ENCODE measurements around the gene ARHGEF35.
"Not testable (repeated sequence)": the region's sequence is repeated elsewhere in the genome, so short reads cannot be mapped to it uniquely, and the experiment has no call there.

The ARHGEF35 gene

DNA sequence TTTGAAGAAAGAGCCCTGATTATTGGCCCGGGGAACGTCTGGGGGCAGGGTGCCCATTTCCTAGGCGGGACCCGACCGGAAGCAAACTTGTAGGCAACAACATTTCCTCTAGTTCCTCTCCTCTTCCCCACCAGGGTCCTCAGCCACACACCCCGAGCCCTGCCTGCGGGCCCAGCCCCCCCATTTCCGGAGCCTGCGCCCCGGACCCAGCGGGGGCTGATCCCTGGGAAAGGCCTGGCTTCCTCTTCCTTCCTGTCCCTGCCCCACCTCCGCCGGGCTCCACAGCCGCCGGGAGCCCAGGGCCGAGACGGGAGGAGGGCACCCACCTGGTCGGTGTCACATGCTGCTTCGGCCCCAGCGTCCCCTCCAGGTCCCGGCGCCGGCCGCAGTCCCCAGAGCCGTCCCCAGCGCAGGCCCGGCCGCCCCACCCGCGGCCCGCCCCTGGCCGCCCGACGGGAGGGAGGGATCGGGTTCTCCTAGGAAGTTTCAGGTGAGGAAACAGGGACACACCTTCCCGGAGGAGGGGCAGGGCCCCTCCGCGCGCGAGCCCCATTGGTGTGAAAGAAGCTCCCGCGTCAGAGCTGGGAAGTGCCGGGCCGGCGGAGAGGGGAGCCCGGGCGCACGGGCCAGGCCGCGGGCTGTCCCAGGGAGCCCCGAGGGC is at the start of gene ARHGEF35:
ARHGEF35 (minus strand) TSS at position 622 of the 661 bp plus-strand sequence. CDS start 7,450 bp downstream, outside the sequence.
- not testable (repeated sequence) for DNase-seq (ENCODE audit: low read depth); H3K4me3 ChIP-seq (replicated peaks; ENCODE audit: low read depth, low read length)

DNA sequence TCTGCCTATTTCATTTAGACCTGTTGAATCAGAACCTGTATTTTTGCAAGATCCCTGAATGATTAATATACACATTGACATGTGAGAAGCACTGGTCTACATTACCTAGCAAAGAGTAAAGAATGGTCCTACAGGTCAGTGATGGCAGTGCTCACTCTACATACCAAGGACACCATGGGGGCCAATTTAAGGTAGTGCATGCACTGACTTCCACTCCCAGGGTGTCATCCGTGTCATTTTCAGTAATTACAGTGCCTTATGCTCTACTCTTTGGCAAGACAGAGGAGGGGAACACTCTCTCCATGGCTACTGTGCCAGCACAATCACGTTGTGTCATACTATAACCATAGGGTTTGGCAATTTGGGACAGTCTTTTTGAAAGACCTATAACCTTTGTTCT is 49.7 kb upstream of the ARHGEF35 start:
- not testable (repeated sequence) for H3K4me3 ChIP-seq (replicated peaks; ENCODE audit: low read depth, low read length); DNase-seq (ENCODE audit: low read depth)

DNA sequence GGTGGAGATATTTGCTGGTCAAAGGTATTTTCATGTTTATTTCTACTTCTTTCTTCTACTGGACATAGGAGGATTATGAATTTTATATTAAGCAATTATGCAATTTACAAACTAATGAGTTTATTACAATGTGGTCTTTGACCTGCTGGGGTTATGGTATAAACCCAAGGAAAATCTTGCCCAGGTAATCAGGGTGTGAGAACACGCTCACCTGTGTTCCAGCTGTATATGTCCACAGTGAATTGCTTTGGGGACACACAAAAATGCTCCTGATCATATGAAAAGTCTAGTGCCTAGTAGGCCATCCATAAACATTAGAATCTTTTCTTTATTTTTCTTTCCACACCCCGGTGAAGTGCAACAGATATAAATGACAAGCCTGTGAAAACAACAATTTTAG is 43.7 kb upstream of the ARHGEF35 start, which contains the start of gene OR2A42:
OR2A42 (minus strand) TSS at position 241 of the 400 bp plus-strand sequence. CDS start 6,762 bp downstream, outside the sequence.
- not testable (repeated sequence) for H3K4me3 ChIP-seq (replicated peaks; ENCODE audit: low read depth, low read length); DNase-seq (ENCODE audit: low read depth)

DNA sequence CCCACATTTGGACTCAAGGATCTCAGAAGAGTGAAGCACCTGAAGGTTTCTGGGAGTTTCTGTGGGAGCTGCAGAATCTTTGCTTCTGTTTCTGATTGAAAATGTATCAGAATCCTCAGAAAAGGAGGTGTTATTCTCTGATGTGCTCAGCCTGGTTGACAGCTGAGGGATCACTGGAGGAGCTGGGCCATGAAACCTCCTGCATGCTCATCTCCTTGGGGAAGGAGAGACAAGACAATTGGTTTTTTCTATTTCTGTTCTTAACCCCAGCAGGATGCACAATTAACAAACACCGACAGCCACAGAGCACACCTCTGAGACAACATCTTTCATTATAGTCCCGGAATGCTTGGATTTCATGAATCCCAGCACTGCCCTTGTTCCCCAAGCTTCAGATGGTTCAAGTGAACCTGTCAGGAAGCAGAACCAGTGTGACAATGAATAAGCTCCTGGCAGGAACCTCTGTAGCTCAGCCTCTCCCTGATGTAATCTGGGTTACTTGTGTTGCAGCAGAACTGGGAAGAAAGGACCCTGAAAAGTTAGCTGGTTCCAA is 43.0 kb upstream of the ARHGEF35 start:
- DNase-seq (ENCODE audit: low read depth); H3K4me3 ChIP-seq (replicated peaks; ENCODE audit: low read depth, low read length): not testable (repeated sequence)

GRCh38 chr7:144233039-144233438 is 37.4 kb upstream of the ARHGEF35 start:
- DNase-seq (ENCODE audit: low read depth); H3K4me3 ChIP-seq (replicated peaks; ENCODE audit: low read depth, low read length): not testable (repeated sequence)

DNA sequence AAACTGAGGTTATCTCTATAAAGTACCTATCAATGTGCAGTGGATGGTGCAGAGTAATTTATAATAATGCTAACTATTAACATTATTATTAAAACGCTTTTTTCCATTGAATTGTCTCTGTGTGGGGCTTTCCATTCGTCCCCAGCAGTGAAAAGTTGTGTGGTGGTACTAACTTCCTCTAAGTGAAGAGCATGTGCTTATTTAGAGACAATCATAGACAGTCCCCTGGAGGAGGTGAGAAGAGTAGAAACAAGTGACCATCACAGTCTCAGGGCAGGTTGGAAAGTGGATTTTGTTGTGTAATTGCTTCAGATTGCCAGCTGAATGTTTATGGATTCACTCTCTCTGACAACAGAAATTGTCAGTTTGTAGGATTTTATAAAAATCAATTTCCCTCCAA is 35.4 kb upstream of the ARHGEF35 start:
- H3K4me3 ChIP-seq (replicated peaks; ENCODE audit: low read depth, low read length); DNase-seq (ENCODE audit: low read depth): not testable (repeated sequence)

GRCh38 chr7:144228810-144229209 is 33.2 kb upstream of the ARHGEF35 start:
- not testable (repeated sequence) for DNase-seq (ENCODE audit: low read depth); H3K4me3 ChIP-seq (replicated peaks; ENCODE audit: low read depth, low read length)

DNA sequence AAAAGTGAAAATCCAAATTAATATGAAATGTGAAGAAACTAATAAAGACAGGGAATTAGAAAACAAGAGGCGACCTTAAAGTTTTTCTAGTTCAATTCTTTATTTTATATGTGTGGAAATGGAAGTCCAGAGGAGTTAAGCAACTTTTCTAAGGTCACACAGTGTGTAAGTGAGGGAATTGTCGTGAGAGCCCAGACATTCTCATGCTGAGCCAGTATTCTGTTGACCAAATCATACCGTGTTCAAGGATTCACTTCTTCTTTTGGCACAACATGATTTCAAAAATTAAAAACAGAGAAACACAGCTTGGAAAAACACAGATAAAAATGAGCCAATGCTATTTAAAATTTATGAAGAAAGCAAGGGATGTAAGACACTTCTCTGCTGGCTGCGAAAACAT is 31.2 kb upstream of the ARHGEF35 start:
- not testable (repeated sequence) for DNase-seq (ENCODE audit: low read depth); H3K4me3 ChIP-seq (replicated peaks; ENCODE audit: low read depth, low read length)

- DNase-seq (ENCODE audit: low read depth); H3K4me3 ChIP-seq (replicated peaks; ENCODE audit: low read depth, low read length): not testable (repeated sequence)
These were observed 28.0 kb upstream of the ARHGEF35 start for GRCh38 chr7:144223675-144224074.

DNA sequence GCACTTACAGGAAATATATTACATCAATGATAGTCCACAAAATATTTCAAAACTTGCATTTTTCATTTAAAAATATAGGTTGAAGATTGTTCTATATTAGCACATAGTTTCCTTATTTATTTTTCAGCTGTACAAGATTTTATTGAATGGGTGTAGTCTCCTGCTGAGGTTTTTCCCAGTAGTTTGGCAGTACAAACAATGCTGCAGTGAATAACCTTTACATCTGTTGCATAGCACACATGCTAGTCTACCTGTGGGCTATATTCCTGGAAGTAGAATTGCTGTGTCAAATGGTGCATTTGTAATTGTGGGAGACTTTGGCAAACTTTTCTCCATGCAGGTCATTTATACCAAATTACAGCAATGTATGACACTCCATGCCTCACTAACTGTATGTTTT is 24.9 kb upstream of the ARHGEF35 start:
- H3K4me3 ChIP-seq (replicated peaks; ENCODE audit: low read depth, low read length); DNase-seq (ENCODE audit: low read depth): not testable (repeated sequence)

GRCh38 chr7:144219149-144219548 is 23.5 kb upstream of the ARHGEF35 start:
- DNase-seq (ENCODE audit: low read depth); H3K4me3 ChIP-seq (replicated peaks; ENCODE audit: low read depth, low read length): not testable (repeated sequence)

DNA sequence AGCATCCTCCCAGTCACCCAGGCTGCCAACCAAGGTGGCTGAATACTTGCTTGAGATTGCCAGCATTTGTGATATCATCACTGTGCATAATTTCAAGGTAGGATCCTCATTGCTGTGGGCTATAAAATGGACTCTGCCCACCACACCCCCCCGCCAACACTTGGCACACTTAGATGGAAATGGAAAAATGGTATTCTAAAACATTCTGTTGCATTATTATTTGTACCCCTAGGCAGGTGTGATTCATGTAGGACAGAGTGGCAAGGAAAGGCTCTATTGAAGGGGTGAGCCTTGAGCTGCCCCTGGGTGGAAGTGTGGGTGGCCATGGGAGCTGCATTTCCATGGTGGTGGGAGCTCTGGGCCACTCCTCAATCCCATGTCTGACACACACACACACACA is 22.9 kb upstream of the ARHGEF35 start:
- DNase-seq (ENCODE audit: low read depth); H3K4me3 ChIP-seq (replicated peaks; ENCODE audit: low read depth, low read length): not testable (repeated sequence)

GRCh38 chr7:144217200-144217599 is 21.6 kb upstream of the ARHGEF35 start:
- not testable (repeated sequence) for DNase-seq (ENCODE audit: low read depth); H3K4me3 ChIP-seq (replicated peaks; ENCODE audit: low read depth, low read length)

DNA sequence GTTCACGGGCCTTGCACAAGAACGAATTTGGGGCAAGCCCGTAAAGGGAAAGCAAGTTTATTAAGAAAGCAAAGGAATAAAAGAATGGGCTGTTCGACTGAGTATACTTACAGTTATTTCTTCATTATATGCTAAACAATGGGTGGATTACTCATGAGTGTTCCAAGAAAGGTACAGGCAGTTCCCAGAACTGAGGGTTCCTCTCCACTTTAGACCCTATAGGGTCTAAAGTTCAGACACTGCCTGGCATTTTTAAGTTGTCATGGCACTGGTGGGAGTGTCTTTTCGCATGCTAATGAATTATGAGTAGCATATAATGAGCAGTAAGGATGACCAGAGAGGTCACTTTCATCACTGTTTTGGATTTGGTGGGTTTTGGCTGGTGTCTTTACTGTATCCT is 9.7 kb upstream of the ARHGEF35 start:
- not testable (repeated sequence) for DNase-seq (ENCODE audit: low read depth); H3K4me3 ChIP-seq (replicated peaks; ENCODE audit: low read depth, low read length)

DNA sequence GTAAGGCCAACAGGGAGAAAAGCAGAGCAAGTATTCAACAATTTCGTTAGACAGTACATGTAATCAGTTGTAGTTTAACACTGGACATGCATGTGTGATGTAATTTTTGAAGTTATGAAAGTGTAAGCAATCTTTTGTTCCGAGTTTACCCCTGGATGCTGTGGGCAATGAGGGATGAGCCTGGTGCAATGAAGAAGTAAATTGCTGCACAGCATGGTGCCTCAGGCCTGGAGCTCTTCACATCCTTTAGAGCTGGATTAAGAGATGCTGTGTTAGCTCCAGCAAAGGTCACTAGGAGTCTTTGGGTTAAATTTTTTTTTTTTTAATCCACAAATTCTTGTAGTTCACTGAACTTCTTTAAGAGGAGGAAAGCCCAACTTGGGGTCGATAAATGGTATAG is 7.5 kb upstream of the ARHGEF35 start:
- DNase-seq (ENCODE audit: low read depth); H3K4me3 ChIP-seq (replicated peaks; ENCODE audit: low read depth, low read length): not testable (repeated sequence)

DNA sequence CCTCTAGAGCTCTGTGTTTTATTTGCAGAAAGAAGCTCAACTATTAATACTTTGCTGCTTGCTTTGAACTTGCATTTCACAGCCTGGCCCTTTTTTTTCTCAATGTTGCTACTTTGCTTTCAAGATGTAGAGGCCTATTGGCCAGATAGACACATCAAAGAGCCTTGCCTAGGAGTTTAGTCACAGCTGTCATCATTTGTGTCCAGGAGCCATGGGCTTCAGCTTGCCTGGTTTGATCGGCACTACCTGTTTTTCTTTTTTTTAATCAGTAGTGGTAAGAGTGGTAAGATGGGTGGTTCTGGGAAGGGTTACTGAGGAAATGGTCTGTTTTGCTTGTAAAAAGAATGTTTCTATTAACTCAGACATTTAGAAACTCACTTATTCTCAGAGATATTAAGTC is 6.3 kb upstream of the ARHGEF35 start:
- DNase-seq (ENCODE audit: low read depth); H3K4me3 ChIP-seq (replicated peaks; ENCODE audit: low read depth, low read length): not testable (repeated sequence)

DNA sequence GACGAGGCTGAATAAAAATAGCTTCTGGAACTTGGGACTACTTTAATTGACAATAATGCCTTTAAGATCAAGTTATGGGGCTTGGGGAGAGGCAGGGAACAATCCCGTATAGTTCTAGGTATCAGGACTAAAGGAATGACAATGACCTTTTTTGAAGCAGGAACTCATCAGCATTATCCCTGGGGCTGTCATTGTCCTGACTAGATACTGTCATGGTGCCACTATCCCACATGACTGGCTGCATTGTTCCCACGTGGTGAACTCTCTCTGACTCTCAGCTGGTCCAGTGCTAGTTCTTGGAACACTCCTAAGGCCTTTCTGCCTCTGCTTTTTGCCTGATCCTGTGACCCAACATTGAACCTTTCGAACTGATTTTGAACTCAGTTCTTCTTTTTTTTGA is 3.3 kb upstream of the ARHGEF35 start:
- not testable (repeated sequence) for H3K4me3 ChIP-seq (replicated peaks; ENCODE audit: low read depth, low read length); DNase-seq (ENCODE audit: low read depth)

- not testable (repeated sequence) for DNase-seq (ENCODE audit: low read depth); H3K4me3 ChIP-seq (replicated peaks; ENCODE audit: low read depth, low read length)
These were observed 1.2 kb downstream of the ARHGEF35 start for GRCh38 chr7:144194453-144194852.

DNA sequence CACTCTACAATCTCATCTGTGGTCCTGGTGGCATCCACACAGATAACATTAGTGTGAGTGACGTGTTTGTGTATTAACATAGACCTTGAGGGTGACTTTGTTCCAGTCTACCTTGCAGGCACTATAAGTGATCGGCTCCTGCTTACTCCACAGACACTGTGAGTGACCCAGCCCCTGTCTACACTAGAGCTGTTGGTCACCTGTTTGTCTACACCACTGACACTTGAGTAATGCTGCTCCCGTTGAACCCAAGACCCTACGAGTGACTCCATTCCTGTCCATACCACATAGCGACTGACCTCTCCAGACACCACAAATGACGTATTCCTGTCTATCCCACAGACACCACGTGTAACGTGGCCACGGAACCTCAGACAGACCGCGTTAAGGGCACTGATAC is 1.9 kb downstream of the ARHGEF35 start:
- DNase-seq (ENCODE audit: low read depth); H3K4me3 ChIP-seq (replicated peaks; ENCODE audit: low read depth, low read length): not testable (repeated sequence)

DNA sequence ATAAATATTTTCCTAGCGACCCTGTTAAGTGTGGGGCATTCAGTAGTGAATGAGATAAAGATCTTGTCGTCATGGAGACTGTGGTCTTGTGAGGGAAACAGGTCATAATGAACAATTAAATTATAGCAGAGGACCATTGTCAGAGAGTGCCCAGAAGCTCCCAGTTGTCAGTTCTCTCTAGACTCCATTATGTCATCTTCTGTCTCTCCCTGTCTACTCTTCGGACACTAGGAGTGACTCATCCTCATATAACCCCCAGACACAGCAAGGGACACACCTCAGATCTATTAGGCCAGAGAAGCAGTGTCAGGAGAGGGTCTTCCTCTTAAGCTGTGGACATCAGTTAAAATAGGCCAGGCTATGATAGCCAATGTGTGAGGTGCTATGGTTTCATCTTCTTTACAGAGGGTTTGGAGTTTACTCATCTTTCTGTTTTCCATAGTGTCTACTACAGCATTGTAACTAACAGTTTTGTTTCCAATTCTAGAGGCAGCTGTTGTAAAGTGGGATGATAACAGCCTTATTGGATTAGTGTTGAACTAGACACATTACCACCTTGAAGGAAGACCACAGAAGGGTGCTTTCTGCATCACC is 7.0 kb downstream of the ARHGEF35 start:
- not testable (repeated sequence) for H3K4me3 ChIP-seq (replicated peaks; ENCODE audit: low read depth, low read length); DNase-seq (ENCODE audit: low read depth)

All from fibroblast of pulmonary artery (primary cell).